H9 (cell line): ENCODE results near the gene SMPD4. TPM values are rescaled to one million over a fixed set of nuclear protein-coding genes. Genes with fewer than 3 reads are reported as not detected.
"Not testable (repeated sequence)": the region's sequence is repeated elsewhere in the genome, so short reads cannot be mapped to it uniquely, and the experiment has no call there.

Experiments used
- DNase-seq: peaks from one replicate; pipeline ENCODE4 v3.0.0-alpha.2; 2017
- H2AFZ ChIP-seq: one replicate; pipeline ENCODE4 v1.6.1; 2013; ENCODE audit warnings: mild to moderate bottlenecking, low read length, control low read depth, moderate library complexity
- H2AK5ac ChIP-seq: 2 replicates; pipeline ENCODE4 v1.6.1; 2013; ENCODE audit warnings: low read length, control low read depth, mixed read lengths; ENCODE audit not compliant: insufficient read length
- H2BK120ac ChIP-seq: one replicate; pipeline ENCODE4 v1.6.1; 2013; ENCODE audit warnings: low read depth, mild to moderate bottlenecking, low read length, control low read depth, inconsistent platforms; ENCODE audit not compliant: poor library complexity, severe bottlenecking
- H2BK12ac ChIP-seq: 2 replicates; pipeline ENCODE4 v1.6.1; 2013; ENCODE audit warnings: low read length, control low read depth, mixed read lengths, low read depth; ENCODE audit not compliant: insufficient read length
- H2BK15ac ChIP-seq: 2 replicates; pipeline ENCODE4 v1.6.1; 2013; ENCODE audit warnings: low read depth, low read length, control low read depth
- H2BK20ac ChIP-seq: one replicate; pipeline ENCODE4 v1.6.1; 2013; ENCODE audit warnings: low read depth, mild to moderate bottlenecking, low read length, control low read depth, inconsistent platforms; ENCODE audit not compliant: poor library complexity, severe bottlenecking
- H2BK5ac ChIP-seq: 2 replicates; pipeline ENCODE4 v1.6.1; 2013; ENCODE audit warnings: low read length, control low read depth, mixed read lengths; ENCODE audit not compliant: insufficient read length
- H3K14ac ChIP-seq: 2 replicates; pipeline ENCODE4 v1.6.1; 2013; ENCODE audit warnings: low read length, control low read depth; ENCODE audit not compliant: insufficient read depth
- H3K18ac ChIP-seq: 2 replicates; pipeline ENCODE4 v1.6.1; 2013; ENCODE audit warnings: low read depth, mild to moderate bottlenecking, mixed read lengths, low read length, control low read depth; ENCODE audit not compliant: insufficient read length
- H3K23ac ChIP-seq: 2 replicates; pipeline ENCODE4 v1.6.1; 2013; ENCODE audit warnings: low read length, control low read depth, mixed read lengths, low read depth; ENCODE audit not compliant: insufficient read length
- H3K23me2 ChIP-seq: 2 replicates; pipeline ENCODE4 v1.6.1; 2013; ENCODE audit warnings: low read depth, mild to moderate bottlenecking, mixed read lengths, low read length, control low read depth; ENCODE audit not compliant: insufficient read length, poor library complexity, severe bottlenecking
- H3K27ac ChIP-seq: 2 replicates; pipeline ENCODE4 v1.5.1; 2013; ENCODE audit warnings: low read length, control low read depth, mixed read lengths, low read depth; ENCODE audit not compliant: insufficient read length
- H3K27me3 ChIP-seq: 2 replicates; pipeline ENCODE4 v1.6.1; 2013; ENCODE audit warnings: low read length, control low read depth, inconsistent platforms; ENCODE audit not compliant: insufficient read depth
- H3K4ac ChIP-seq: 2 replicates; pipeline ENCODE4 v1.6.1; 2013; ENCODE audit warnings: low read depth, mild to moderate bottlenecking, control low read depth, inconsistent platforms, low read length, moderate library complexity
- H3K4me1 ChIP-seq: 2 replicates; pipeline ENCODE4 v1.6.1; 2013; ENCODE audit warnings: low read length, control low read depth, inconsistent platforms; ENCODE audit not compliant: insufficient read depth
- H3K4me2 ChIP-seq: 2 replicates; pipeline ENCODE4 v1.6.1; 2013; ENCODE audit warnings: low read length, control low read depth, mixed read lengths; ENCODE audit not compliant: insufficient read length, insufficient read depth
- H3K56ac ChIP-seq: 2 replicates; pipeline ENCODE4 v1.6.1; 2013; ENCODE audit warnings: low read depth, mild to moderate bottlenecking, mixed read lengths, low read length, control low read depth; ENCODE audit not compliant: insufficient read length
- H3K79me1 ChIP-seq: 2 replicates; pipeline ENCODE4 v1.6.1; 2013; ENCODE audit warnings: low read depth, mild to moderate bottlenecking, moderate library complexity, low read length, control low read depth, inconsistent platforms; ENCODE audit not compliant: insufficient read depth, poor library complexity, severe bottlenecking
- H3K79me2 ChIP-seq: 2 replicates; pipeline ENCODE4 v1.6.1; 2013; ENCODE audit warnings: low read length, control low read depth, inconsistent platforms; ENCODE audit not compliant: insufficient read depth
- H3K9ac ChIP-seq: 2 replicates; pipeline ENCODE4 v1.6.1; 2013; ENCODE audit warnings: low read length, control low read depth, mixed read lengths; ENCODE audit not compliant: insufficient read length; ENCODE audit errors: extremely low read depth
- H3K9me3 ChIP-seq: one replicate; pipeline ENCODE4 v1.6.1; 2013; ENCODE audit warnings: low read depth, low read length, inconsistent platforms; ENCODE audit not compliant: control insufficient read depth
- H3T11ph ChIP-seq: one replicate; pipeline ENCODE4 v1.6.1; 2013; ENCODE audit warnings: mild to moderate bottlenecking, low read length, control low read depth, inconsistent platforms
- H4K20me1 ChIP-seq: one replicate; pipeline ENCODE4 v1.6.1; 2013; ENCODE audit not compliant: control insufficient read depth, insufficient read length, insufficient read depth
- H4K5ac ChIP-seq: 2 replicates; pipeline ENCODE4 v1.6.1; 2013; ENCODE audit warnings: low read depth, mild to moderate bottlenecking, mixed read lengths, low read length, control low read depth; ENCODE audit not compliant: insufficient read length
- H4K8ac ChIP-seq: replicated peaks from 2 replicates; pipeline ENCODE4 v1.6.1; 2013; ENCODE audit warnings: low read length, control low read depth, mixed read lengths, low read depth; ENCODE audit not compliant: insufficient read length
- H4K91ac ChIP-seq: 2 replicates; pipeline ENCODE4 v1.6.1; 2013; ENCODE audit warnings: low read depth, mild to moderate bottlenecking, moderate library complexity, mixed read lengths, low read length, control low read depth; ENCODE audit not compliant: insufficient read length
- H3K27ac Mint-ChIP-seq, 3 experiments: 2 replicates in 2 of 3; 3 replicates in 1 of 3; pipeline ENCODE4 v1.8.0; 2020 to 2021; ENCODE audit warnings: mixed read lengths in 3 of 3, mild to moderate bottlenecking in 1 of 3, moderate library complexity in 1 of 3
- H3K27me3 Mint-ChIP-seq: 2 replicates; pipeline ENCODE4 v1.8.0; 2021; ENCODE audit warnings: low read depth, mild to moderate bottlenecking, moderate library complexity, mixed read lengths
- H3K36me3 Mint-ChIP-seq, 3 experiments: 2 replicates in 2 of 3; 3 replicates in 1 of 3; pipeline ENCODE4 v1.8.0; 2020 to 2021; ENCODE audit warnings: low read depth in 3 of 3, mixed read lengths in 3 of 3; ENCODE audit not compliant: insufficient read depth in 1 of 3
- H3K4me1 Mint-ChIP-seq, 2 experiments: 2 replicates each; pipeline ENCODE4 v1.8.0; 2020; ENCODE audit warnings: mixed read lengths in 2 of 2
- H3K4me3 Mint-ChIP-seq, 2 experiments: 2 replicates in 1 of 2; 3 replicates in 1 of 2; pipeline ENCODE4 v1.8.0; 2020 to 2021; ENCODE audit warnings: mild to moderate bottlenecking in 2 of 2, mixed read lengths in 2 of 2, moderate library complexity in 1 of 2
- H3K9me3 Mint-ChIP-seq, 2 experiments: 2 replicates in 1 of 2; 3 replicates in 1 of 2; pipeline ENCODE4 v1.8.0; 2020; ENCODE audit warnings: mild to moderate bottlenecking in 2 of 2, mixed read lengths in 2 of 2, moderate library complexity in 1 of 2
- WGBS: extraction: QIAGEN DNeasy Blood & Tissue Kit; methylation state at CpG from one replicate; pipeline ENCODE4 v1.1.7; 2013; ENCODE audit warnings: missing lambda C conversion rate, low lambda C conversion rate, mixed read lengths; ENCODE audit not compliant: insufficient read length; ENCODE audit errors: extremely low coverage; 5-methylcytosine and 5-hydroxymethylcytosine counted together
- total RNA-seq: library from RNA; stranded (reverse); gene quantifications from 2 replicates; pipeline ENCODE4 v1.2.1, GENCODE V29; 2021
- TF ChIP-seq, protein P1 (sequence below): fragments of 200-600 bp; sonication (generic); conservative IDR thresholded peaks from 3 replicates; pipeline ENCODE4 v1.8.0; 2021; ENCODE audit warnings: antibody characterized with exemption, mild to moderate bottlenecking

Gene SMPD4
- total RNA-seq, 1 experiment from 2014 or later: 105 TPM

DNA sequence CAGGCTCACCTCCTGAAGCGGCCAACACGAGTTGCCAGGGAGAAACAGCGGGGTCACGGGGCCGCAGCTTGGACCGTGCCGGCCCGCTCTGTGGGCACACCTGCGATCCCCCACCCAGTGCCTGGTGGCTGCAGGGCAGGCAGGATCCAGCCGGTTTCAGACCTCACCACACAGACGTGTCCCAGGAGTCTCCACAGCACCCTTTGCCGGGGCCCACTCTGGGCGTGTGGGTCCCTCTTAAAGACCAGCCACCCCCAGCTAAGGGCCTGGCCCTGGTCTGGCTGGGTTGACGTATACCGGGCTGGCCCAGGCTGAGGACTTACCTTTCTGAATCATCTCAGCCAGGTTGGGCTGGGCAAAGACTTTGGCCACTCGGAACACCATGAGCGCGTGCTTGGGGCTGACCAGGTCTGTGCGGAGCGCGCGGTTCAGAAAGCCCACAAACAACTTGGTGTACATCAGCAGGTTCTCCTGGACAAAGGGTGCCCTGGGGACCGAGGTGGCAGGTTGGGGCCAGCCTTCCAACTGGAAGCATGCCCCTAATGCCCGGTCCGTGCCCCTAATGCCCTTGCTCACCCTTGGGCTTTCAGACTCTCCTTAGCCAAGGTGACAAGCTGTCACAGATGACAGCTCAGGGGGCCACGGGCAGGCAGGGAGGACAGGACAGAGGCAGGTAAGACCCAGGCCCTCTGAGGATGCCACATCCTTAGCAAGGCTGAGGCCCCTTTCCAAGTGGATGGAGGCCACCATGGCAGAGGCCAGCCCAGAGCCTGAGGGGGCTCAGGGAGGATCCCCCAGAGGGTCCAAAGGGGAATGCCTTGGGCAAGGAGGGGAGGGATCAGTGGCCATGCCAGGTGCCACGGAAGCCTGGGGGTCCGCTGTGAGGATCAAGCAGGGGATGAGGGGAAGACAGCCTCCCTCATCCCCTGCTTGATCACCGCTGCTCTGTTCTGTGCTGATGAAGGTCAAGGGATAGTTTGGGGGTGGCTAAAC lies 26.3 kb downstream of the SMPD4 start:
- no peak for DNase-seq
- Histone ChIP-seq H3K4me2 (no peak overlapping the region), H3K56ac (no peak overlapping the region), H3K27me3 (no peaks in the 10 kb centered on the region), H2BK12ac (no peak overlapping the region), H2AFZ (no peak overlapping the region), H4K20me1 (no peaks in the 10 kb centered on the region), H3K18ac (no peak overlapping the region), H3K9me3 (no peaks in the 10 kb centered on the region), H4K5ac (no peak overlapping the region), H2BK15ac (no peak overlapping the region), H4K8ac (no peak overlapping the region), H3K23ac (no peak overlapping the region), H2BK5ac (no peak overlapping the region), H3K4ac (no peak overlapping the region), H3T11ph (no peak overlapping the region), H3K23me2 (no peaks in the 10 kb centered on the region), H2BK20ac (no peak overlapping the region), H2BK120ac (no peak overlapping the region), H3K4me1 (no peaks in the 10 kb centered on the region), H3K9ac (no peak overlapping the region), H2AK5ac (no peak overlapping the region), H3K14ac (no peak overlapping the region), H3K79me1 (no peaks in the 10 kb centered on the region), H3K79me2 (no peaks in the 10 kb centered on the region), H4K91ac (peak overlapping the region; percentile 19), H3K27ac (no peak overlapping the region)
- Mint-ChIP-seq H3K9me3 (no peaks in the 10 kb centered on the region), H3K27me3 (no peaks in the 10 kb centered on the region; the same call in 1 of the 2 replicates), H3K4me1 (peaks cover 0 to 4% of the 10 kb centered on the region in 2 experiments; a peak in 2 of 4 replicates), H3K36me3 (peaks cover 7 to 57% (median 36%) of the 10 kb centered on the region in 3 experiments; a peak in 6 of 7 replicates), H3K4me3 (no peak overlapping the region), H3K27ac (no peak overlapping the region; a peak in 1 of 7 replicates)
- TF ChIP-seq, protein P1, sequence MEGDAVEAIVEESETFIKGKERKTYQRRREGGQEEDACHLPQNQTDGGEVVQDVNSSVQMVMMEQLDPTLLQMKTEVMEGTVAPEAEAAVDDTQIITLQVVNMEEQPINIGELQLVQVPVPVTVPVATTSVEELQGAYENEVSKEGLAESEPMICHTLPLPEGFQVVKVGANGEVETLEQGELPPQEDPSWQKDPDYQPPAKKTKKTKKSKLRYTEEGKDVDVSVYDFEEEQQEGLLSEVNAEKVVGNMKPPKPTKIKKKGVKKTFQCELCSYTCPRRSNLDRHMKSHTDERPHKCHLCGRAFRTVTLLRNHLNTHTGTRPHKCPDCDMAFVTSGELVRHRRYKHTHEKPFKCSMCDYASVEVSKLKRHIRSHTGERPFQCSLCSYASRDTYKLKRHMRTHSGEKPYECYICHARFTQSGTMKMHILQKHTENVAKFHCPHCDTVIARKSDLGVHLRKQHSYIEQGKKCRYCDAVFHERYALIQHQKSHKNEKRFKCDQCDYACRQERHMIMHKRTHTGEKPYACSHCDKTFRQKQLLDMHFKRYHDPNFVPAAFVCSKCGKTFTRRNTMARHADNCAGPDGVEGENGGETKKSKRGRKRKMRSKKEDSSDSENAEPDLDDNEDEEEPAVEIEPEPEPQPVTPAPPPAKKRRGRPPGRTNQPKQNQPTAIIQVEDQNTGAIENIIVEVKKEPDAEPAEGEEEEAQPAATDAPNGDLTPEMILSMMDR: no peak
- no CpG with 5 or more reads among the region's 29 CpGs for whole genome bisulfite sequencing

DNA sequence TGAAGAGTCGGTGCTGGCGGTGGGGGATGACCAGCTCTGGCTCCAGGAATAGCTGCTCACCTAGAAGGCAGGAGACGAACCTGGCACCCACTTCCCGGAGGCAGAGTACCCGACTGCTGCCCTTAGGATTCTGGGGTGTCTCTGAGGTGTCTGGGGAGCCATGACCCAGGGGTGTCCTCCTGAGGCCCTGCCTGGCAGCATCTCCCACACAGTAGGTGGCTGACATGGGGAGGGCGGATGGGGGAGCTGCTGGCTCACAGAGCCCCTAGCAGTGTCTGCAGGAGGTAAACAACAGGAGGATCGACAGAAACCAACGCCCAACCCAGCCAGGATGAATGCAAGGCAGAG lies 27.0 kb downstream of the SMPD4 start:
- H3K4me1 Mint-ChIP-seq, H2BK15ac ChIP-seq, H2AK5ac ChIP-seq, H2BK12ac ChIP-seq, H3K9ac ChIP-seq, H2AFZ ChIP-seq, DNase-seq, H3K27ac ChIP-seq, H3K27me3 Mint-ChIP-seq, H3K4me2 ChIP-seq, H3T11ph ChIP-seq, H4K8ac ChIP-seq, H4K20me1 ChIP-seq, H3K4ac ChIP-seq, H4K91ac ChIP-seq, H3K23me2 ChIP-seq, H3K27me3 ChIP-seq, H4K5ac ChIP-seq, H3K79me1 ChIP-seq, H3K9me3 Mint-ChIP-seq, H3K9me3 ChIP-seq, H2BK120ac ChIP-seq, H3K56ac ChIP-seq, H2BK5ac ChIP-seq, H2BK20ac ChIP-seq, H3K23ac ChIP-seq, H3K14ac ChIP-seq, H3K4me1 ChIP-seq, H3K18ac ChIP-seq, H3K4me3 Mint-ChIP-seq, H3K79me2 ChIP-seq: not testable (repeated sequence)
- Mint-ChIP-seq H3K27ac (peak overlapping the region in 1 of 3 experiments; percentile 40; a peak in 1 of 7 replicates), H3K36me3 (peaks cover 7 to 52% (median 35%) of the 10 kb centered on the region in 3 experiments; a peak in 6 of 7 replicates)
- no CpG with 5 or more reads among the region's 8 CpGs for WGBS
